ENCODE results near the gene TAF6L. TPM values are rescaled to one million over a fixed set of nuclear protein-coding genes. Genes with fewer than 3 reads are reported as not detected.

Gene TAF6L
- total and polyA plus RNA-seq, 2 donors (not counting 3 experiments of a cell fraction or from before 2014, with no cell fraction given), result 28.9 to 33.3 TPM

DNA sequence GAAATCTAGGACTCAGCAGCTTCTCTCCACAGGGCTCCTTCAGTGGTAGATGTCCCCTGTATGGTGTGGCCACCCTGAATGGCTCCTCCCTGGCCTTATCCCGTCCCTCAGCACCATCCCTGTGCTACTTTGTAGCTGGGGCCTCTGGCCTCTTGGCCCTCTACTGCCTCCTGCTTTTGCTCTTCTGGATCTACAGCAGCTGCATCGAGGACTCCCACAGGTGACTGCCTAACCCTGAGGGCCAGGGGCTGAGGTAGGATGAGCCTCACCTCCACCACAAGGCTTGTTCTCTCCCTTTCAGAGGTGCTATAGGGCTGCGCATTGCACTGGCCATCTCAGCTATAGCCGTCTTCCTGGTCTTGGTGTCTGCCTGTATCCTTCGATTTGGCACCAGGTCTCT lies 17.8 kb downstream of the TAF6L start:
- intact Hi-C loops (cut with micrococcal nuclease), result no loop called here
- Histone ChIP-seq H3K9me1 (replicated peaks; ENCODE audit: control insufficient read depth, extremely low read depth, insufficient read depth, low read length) (no peaks in the 10 kb centered on the region), H3K9ac (replicated peaks; ENCODE audit: extremely low read depth, insufficient read depth, low read length) (no peak overlapping the region), H4K20me1 (replicated peaks; ENCODE audit: control insufficient read depth, extremely low read depth, insufficient read depth, low read length) (no peaks in the 10 kb centered on the region), H3K27ac (ENCODE audit: insufficient read depth, low read depth, low read length) (no peak overlapping the region), H3K79me2 (ENCODE audit: control insufficient read depth, insufficient read depth, low read length) (peaks cover 27% of the 10 kb centered on the region), H3K4me3 (replicated peaks in 1 of 3; ENCODE audit: insufficient read depth in 1 of 3, low read depth in 1 of 3, low read length in 3 of 3) (no peak overlapping the region), H3K4me1 (ENCODE audit: control insufficient read depth, extremely low read depth, insufficient read depth, low read length) (peaks cover 17% of the 10 kb centered on the region), H3K36me3 (ENCODE audit: control insufficient read depth in 2 of 2, extremely low read depth in 1 of 2, insufficient read depth in 2 of 2, low read length in 2 of 2) (peaks cover 3 to 20% of the 10 kb centered on the region in 2 experiments), H2AFZ (ENCODE audit: low read depth, low read length) (no peak overlapping the region), H3K4me2 (ENCODE audit: insufficient read depth, low read length) (no peak overlapping the region), H3K9me3 (replicated peaks; ENCODE audit: control insufficient read depth, insufficient read depth, low read length) (no peaks in the 10 kb centered on the region), H3K27me3 (ENCODE audit: control insufficient read depth in 2 of 2, insufficient read depth in 2 of 2, low read length in 2 of 2) (no peaks in the 10 kb centered on the region)
- dilution Hi-C loops (cut with MboI; ENCODE audit: extremely low pct_ligation_motif_present, low sequenced_read_pairs), result no loop called here
- no peak for TF ChIP-seq POLR2A (IDR thresholded peaks at IDR 0.05; ENCODE audit: low read depth, low read length)
- no peak for TF ChIP-seq POLR2AphosphoS5 (IDR thresholded peaks at IDR 0.05; ENCODE audit: insufficient read depth, low read depth, low read length)
- TF ChIP-seq, protein P1, sequence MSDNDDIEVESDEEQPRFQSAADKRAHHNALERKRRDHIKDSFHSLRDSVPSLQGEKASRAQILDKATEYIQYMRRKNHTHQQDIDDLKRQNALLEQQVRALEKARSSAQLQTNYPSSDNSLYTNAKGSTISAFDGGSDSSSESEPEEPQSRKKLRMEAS (IDR thresholded peaks at IDR 0.05; ENCODE audit: insufficient read depth, insufficient read length), result no peak
- TF ChIP-seq MYC (IDR thresholded peaks at IDR 0.05; ENCODE audit: low read depth, low read length), result no peak
- TF ChIP-seq, protein P2, sequence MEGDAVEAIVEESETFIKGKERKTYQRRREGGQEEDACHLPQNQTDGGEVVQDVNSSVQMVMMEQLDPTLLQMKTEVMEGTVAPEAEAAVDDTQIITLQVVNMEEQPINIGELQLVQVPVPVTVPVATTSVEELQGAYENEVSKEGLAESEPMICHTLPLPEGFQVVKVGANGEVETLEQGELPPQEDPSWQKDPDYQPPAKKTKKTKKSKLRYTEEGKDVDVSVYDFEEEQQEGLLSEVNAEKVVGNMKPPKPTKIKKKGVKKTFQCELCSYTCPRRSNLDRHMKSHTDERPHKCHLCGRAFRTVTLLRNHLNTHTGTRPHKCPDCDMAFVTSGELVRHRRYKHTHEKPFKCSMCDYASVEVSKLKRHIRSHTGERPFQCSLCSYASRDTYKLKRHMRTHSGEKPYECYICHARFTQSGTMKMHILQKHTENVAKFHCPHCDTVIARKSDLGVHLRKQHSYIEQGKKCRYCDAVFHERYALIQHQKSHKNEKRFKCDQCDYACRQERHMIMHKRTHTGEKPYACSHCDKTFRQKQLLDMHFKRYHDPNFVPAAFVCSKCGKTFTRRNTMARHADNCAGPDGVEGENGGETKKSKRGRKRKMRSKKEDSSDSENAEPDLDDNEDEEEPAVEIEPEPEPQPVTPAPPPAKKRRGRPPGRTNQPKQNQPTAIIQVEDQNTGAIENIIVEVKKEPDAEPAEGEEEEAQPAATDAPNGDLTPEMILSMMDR (IDR thresholded peaks at IDR 0.05; ENCODE audit: extremely low read depth in 1 of 2, insufficient read depth in 1 of 2, low read depth in 1 of 2, low read length in 2 of 2), result no peak
- TF ChIP-seq EZH2 (IDR thresholded peaks at IDR 0.05; ENCODE audit: borderline replicate concordance, low read depth, low read length, severe bottlenecking), result no peak
- TF ChIP-seq JUN (IDR thresholded peaks at IDR 0.05; ENCODE audit: borderline replicate concordance, insufficient read depth, insufficient read length, low read depth), result no peak
- TF ChIP-seq FOS (IDR thresholded peaks at IDR 0.05; ENCODE audit: borderline replicate concordance, insufficient read depth, low read length), result no peak
- no TSS peak for BruUV-seq (replicated peaks)
- POLR2A ChIA-PET, result interaction anchor here (1.9 kb wide), 1 partner anchor 52 kb away, joined by 9 read pairs; no protein-coding TSS in a partner anchor
- FAIRE-seq (no peak), DNase-seq (ENCODE audit: low read depth, low spot score) (no peak)
- CTCF ChIA-PET, result interaction anchor here (1.8 to 3.1 kb wide), 2 partner anchors 17 to 27 kb away, joined by 5 to 42 read pairs; partner anchors contain the start of genes POLR2G and TAF6L
